ENCODE data around the gene PLD2.
"Not testable (repeated sequence)": the region's sequence is repeated elsewhere in the genome, so short reads cannot be mapped to it uniquely, and the experiment has no call there.

Gene PLD2

GRCh38 chr17:4834681-4835020, 27.7 kb downstream of the PLD2 start:
- DNase-seq: no peak

DNA sequence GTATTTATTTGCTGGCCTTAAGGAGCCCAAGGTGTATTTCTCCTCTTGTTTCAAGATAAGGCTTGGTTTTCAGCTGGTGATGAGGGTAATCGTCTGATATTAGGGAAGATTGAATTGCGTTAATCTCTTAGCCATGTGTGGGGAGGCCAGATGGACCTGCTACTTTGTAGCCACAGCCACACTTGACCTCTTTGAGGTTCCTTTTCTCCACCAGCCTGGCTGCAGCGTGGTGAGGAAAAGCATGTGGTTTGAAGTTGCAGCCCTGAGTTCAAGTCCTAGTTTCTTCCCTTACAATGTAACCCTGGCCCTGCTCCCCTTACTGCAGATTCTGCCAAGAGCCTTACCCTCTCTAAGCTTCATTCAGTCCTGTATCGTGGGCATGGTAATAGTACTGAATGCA, 29.3 kb downstream of the PLD2 start:
- DNase-seq: no peak

DNA sequence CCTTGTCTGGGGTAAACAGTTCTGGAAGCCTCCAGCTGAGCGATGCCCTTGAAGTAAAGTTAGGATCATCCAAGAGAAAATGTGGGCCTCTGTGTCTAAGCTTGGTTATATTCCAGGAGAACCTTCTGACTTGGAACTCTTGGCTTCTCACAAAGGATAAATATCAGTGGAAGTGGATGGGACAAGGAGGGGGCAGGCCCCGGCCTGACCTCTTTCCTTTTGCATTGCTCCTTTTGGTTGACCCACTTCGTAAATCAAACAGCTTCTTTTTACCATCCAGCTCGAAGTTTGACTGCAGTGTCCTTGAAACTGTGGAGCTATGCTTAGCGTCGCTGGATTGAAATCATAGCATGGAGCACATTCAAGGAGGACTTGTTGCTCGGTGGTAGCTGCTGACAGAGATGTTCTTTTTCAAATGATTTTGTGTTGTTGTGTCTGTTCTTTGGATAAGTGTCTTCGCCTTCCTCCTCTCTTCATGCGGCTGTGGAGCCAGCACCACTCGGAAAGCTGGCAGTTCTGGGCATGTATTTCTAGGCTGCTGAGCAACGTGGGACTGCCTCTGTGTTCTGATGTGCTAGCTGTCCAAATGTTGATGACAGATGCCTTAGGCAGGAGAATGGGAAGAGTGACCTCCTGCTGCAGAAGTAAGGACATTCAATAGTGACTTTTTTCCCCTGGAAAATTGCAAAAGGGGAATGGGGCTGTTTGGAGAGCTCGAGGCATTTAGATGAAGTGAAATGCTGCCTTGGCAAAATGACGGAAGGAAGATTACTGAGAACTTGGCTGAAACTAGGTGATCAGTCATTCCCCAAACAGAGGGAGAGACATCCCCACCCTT, 30.7 kb downstream of the PLD2 start:
- no peak for DNase-seq

DNA sequence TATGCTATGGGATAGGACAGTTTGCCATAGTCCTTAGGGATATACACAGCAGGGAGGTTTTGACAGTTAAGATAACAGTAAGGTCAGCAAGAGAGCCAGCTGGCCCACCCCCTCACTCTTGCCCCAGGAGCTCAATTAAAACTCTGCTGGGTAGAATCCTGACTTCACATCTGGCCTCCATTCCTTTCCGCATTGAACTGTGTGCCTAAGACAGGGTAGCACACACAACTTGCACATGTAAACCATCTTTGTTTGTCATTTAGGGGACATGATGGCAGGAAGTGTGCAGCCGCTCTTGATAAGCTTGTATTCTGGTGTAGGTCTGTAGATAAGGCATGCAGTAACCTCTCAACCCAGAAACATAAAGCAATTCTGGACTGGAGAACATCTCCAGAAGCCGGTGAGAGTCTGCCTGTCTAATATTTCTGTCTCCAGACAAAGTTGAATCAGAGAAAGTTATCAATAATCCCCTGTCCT, 31.4 kb downstream of the PLD2 start:
- no peak for DNase-seq

- no peak for DNase-seq
Measured at GRCh38 chr17:4839221-4839620, 32.3 kb downstream of the PLD2 start.

GRCh38 chr17:4839965-4840892, 33.3 kb downstream of the PLD2 start:
- no peak for DNase-seq

- DNase-seq: no peak
Measured at GRCh38 chr17:4840893-4841242, 33.9 kb downstream of the PLD2 start.

GRCh38 chr17:4842376-4842775, 35.4 kb downstream of the PLD2 start:
- DNase-seq: peak in 1 of 4 experiments; percentile 23

- peak in 3 of 4 experiments; percentile 21 to 44 (median 41) for DNase-seq
Measured at GRCh38 chr17:4843321-4844000, 36.5 kb downstream of the PLD2 start.

GRCh38 chr17:4845118-4845517, 38.2 kb downstream of the PLD2 start:
- DNase-seq: peak; percentile 84 to 92 (median 88)

DNA sequence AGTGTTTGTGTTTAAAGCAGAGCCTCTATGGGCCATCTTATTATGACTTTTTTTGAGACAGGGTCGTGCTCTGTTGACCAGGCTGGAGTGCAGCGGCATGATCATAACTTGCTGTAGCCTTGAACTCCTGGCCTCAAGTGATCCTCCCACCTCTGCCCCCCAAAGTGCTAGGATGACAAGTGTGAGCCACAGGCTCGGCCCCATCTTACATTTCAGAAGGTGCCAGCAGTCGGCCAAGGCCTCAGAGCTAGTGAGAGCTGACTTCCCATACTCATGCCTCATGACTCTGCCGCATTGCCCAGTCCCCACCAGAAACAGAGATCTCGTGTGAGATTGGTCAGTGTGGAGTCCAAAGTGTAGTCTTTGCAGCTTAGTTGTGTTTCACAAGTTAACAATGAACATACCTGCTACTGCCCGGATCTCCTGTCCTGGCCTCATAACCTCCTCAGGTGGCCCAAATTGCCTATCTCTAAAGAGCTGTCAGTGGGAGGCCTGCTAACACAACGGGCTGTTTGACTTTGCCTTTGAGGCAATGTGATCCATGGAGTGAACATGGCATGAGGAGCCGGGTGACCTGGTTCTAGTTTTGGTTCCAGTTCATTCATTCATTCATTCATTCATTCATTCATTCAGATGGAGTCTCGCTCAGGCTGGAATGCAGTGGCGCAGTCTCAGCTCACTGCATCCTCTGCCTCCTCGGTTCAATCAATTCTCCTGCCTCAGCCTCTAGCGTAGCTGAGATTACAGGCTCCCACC, 39.9 kb downstream of the PLD2 start:
- DNase-seq: no peak

DNA sequence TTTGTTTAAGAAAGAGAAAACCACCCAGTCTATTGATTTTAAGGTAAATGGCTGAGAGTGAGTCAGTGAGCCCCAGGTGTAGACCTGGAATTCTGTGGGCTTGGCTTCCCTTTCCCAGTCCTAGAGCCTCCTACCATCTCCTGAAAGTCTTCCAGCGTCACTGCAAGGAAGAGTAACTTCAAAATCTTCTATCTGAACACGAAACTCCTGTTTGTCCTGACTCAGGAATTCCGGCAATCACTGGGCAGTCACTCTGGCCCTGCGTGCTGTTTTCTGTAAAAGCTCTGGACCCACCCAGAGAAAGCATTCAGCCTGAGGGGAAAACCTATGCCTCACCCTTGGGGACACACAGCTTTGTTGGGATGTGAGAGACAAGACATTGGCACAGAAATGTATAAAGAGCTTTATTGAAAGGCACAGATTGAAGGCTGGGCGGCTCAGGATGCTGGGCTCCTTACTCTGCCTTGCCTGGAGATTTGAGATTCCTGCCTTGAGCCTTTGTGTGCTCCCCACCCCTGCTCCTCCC, 42.1 kb downstream of the PLD2 start:
- no peak for DNase-seq

DNA sequence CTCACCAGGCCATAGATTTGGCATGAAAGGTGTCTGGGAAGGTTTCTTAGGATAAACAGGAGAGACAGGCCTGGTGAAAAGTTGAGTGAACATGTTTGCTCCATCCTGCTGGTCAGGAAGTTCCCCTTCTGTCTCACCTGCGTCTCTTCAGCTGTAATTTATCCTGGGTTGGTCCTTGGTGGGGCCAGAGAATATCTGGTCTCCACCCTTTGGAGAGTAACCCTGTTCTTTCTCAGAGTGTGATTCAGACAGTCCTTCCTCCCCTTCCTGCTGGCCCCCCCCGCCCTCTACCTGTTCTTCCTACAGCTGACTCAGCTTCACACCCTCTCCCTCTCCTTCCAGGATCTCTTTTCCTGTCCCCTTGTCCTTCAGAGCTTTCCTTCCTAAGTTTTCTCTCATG, 43.3 kb downstream of the PLD2 start:
- DNase-seq: no peak

- no peak for DNase-seq
Measured at GRCh38 chr17:4851084-4851483, 44.1 kb downstream of the PLD2 start.

DNA sequence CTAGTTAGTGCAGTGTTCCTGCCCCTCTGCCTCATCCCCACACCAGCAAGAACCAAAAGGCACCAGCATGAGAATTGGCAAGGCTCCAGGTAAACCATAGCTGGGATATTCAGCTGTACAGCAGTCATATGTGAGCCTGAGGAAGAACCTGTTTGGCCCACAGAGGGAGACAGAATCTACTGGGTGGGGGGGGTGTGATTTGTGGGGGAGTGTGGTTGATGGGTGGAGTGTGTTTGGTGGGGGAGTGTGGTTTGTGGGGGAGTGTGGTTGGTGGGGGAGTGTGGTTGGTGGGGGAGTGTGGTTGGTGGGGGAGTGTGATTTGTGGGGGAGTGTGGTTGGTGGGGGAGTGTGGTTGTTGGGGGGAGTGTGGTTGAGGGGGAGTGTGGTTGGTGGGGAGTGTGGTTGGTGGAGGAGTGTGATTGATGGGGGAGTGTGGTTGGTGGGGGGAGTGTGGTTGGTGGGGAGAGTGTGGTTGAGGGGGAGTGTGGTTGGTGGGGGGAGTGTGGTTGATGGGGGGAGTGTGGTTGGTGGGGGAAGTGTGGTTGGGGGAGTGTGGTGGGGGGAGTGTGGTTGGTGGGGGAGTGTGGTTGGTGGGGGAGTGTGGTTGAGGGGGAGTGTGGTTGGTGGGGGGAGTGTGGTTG, 45.7 kb downstream of the PLD2 start:
- peak in 1 of 4 experiments; percentile 31 for DNase-seq

DNA sequence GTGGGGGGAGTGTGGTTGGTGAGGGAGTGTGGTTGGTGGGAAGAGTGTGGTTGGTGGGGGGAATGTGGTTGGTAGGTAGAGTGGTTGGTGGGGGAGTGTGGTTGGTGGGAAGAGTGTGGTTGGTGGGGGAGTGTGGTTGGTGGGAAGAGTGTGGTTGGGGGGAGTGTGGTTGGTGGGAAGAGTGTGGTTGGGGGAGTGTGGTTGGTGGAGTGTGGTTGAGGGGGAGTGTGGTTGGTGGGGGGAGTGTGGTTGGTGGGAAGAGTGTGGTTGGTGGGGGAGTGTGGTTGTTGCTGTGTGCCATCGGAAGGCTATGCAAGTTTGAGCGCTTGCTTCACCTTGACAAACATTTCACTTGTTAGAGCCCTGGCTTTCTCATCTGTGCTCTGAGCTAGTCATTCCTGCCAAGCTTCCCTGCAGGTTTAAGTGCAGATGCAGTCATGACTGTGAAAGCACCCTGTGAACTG, 46.3 kb downstream of the PLD2 start:
- no peak for DNase-seq

DNA sequence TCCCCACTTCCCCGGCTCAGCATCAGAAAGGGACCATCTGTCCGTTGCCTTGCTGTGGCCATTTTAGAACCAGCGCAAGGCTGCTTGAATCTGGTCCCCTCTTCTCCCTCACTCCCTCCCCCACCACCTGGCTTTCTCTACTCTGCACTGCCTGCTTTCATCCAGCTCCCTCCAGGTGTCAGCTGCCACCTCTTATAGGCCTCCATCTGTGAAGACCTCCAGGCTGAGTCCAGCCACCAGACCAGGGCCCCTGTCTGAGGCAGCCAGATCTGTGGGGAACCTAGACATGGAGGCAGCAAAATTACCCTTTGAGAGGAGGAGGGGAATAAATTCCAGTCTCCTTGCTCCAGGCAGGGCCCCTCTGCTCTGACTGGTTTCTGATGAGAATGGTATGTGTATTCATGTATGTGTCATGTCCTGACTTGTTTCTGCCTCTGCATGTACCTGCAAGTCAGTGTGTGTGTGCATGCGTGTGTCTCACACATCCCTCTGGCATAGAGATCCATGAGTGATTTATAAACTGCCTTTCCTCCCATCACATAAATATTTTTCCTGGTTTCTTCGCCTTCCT, 47.2 kb downstream of the PLD2 start:
- no peak for DNase-seq

GRCh38 chr17:4856271-4856936, 49.5 kb downstream of the PLD2 start:
- DNase-seq: no peak

GRCh38 chr17:4856937-4857314, 50.0 kb downstream of the PLD2 start:
- no peak for DNase-seq

DNA sequence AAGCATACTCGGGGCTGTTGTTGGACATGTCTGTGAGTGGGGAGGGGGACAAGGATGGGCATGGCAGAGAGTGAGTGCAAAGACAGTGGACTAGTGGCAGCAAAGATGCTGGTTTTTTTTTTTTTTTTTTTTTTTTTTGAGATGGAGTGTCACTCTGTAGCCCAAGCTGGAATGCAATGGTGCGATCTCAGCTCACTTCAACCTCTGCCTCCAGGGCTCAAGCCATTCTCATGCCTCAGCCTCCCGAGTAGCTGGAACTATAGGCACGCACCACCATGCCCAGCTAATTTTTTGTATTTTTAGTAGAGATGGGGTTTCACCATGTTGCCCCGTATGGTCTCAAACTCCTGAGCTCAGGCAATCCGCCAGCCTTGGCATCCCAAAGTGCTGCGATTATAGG, 50.4 kb downstream of the PLD2 start:
- DNase-seq: not testable (repeated sequence)

Measured in suppressor macrophage (primary cell).